ENCODE measurements around the gene EZR. TPM values are rescaled to one million over a fixed set of nuclear protein-coding genes. Genes with fewer than 3 reads are reported as not detected.
A peak's percentile ranks its signal among the peaks of the same experiment; 100 is the strongest.

EZR gene
- polyA plus RNA-seq, 3 donors = 68.1 to 95.8 (median 86.3) TPM

- Histone ChIP-seq H4K20me1 (ENCODE audit: insufficient read depth, low read length) (peaks cover 6% of the 10 kb centered on the region), H3K9ac (ENCODE audit: insufficient read depth, low read length, poor library complexity, severe bottlenecking) (no peak overlapping the region), H3K79me2 (ENCODE audit: insufficient read depth, low read length) (no peaks in the 10 kb centered on the region), H3K4me2 (replicated peaks; ENCODE audit: extremely low read depth, low read length, poor library complexity, severe bottlenecking) (no peak overlapping the region), H3K36me3 (replicated peaks in 1 of 2; ENCODE audit: control insufficient read depth in 1 of 2, insufficient read depth in 2 of 2, low read length in 2 of 2) (peaks cover 50 to 74% of the 10 kb centered on the region in 2 donors), H3K27ac (ENCODE audit: low read depth in 1 of 2, low read length in 2 of 2) (no peak overlapping the region), H2AFZ (ENCODE audit: insufficient read depth, low read depth, low read length, poor library complexity, severe bottlenecking) (no peak overlapping the region), H3K27me3 (ENCODE audit: control insufficient read depth in 2 of 2, insufficient read depth in 2 of 2, low read length in 2 of 2) (no peaks in the 10 kb centered on the region), H3K4me1 (ENCODE audit: control insufficient read depth in 1 of 2, insufficient read depth in 2 of 2, low read length in 2 of 2) (no peaks in the 10 kb centered on the region), H3K4me3 (replicated peaks in 1 of 3; ENCODE audit: low read depth in 2 of 3, low read length in 3 of 3) (no peak overlapping the region), H3K9me3 (replicated peaks in 1 of 2; ENCODE audit: control insufficient read depth in 1 of 2, insufficient read depth in 1 of 2, low read length in 2 of 2) (no peaks in the 10 kb centered on the region)
- intact Hi-C loops (cut with micrococcal nuclease) = loop anchor here in 1 of 2 donors (5.0 kb wide), 1 partner anchor 59 kb away; no protein-coding TSS in a partner anchor
- Mint-ChIP-seq H3K27ac (peak overlapping the region in 2 of 7 donors; percentile 58 to 75), H3K4me1 (peaks cover 2% of the 10 kb centered on the region), H3K4me3 (no peak overlapping the region), H3K27me3 (ENCODE audit: low read depth in 3 of 3) (no peaks in the 10 kb centered on the region), H3K9me3 (peaks cover 0 to 5% (median 3%) of the 10 kb centered on the region in 7 donors), H3K36me3 (peaks cover 74 to 88% of the 10 kb centered on the region in 2 donors)
- DNase-seq = no peak
- no peak for TF ChIP-seq CTCF (IDR thresholded peaks at IDR 0.05)
- 94% methylated on average over 7 of the region's 10 CpGs for WGBS (ENCODE audit: insufficient coverage)
Observed at GRCh38 chr6:158761746-158762145, 57.4 kb downstream of the EZR start.

GRCh38 chr6:158760618-158761250, 58.4 kb downstream of the EZR start:
- Mint-ChIP-seq H3K9me3 (peaks cover 0 to 5% (median 3%) of the 10 kb centered on the region in 7 donors), H3K4me3 (no peak overlapping the region), H3K27ac (peak overlapping the region in 1 of 7 donors; percentile 9), H3K36me3 (peaks cover 70 to 79% of the 10 kb centered on the region in 2 donors), H3K27me3 (ENCODE audit: low read depth in 3 of 3) (no peaks in the 10 kb centered on the region), H3K4me1 (peaks cover 2% of the 10 kb centered on the region)
- Histone ChIP-seq H4K20me1 (ENCODE audit: insufficient read depth, low read length) (peaks cover 3% of the 10 kb centered on the region), H3K27me3 (ENCODE audit: control insufficient read depth in 2 of 2, insufficient read depth in 2 of 2, low read length in 2 of 2) (no peaks in the 10 kb centered on the region), H3K4me1 (ENCODE audit: control insufficient read depth in 1 of 2, insufficient read depth in 2 of 2, low read length in 2 of 2) (no peaks in the 10 kb centered on the region), H3K79me2 (ENCODE audit: insufficient read depth, low read length) (no peaks in the 10 kb centered on the region), H3K9me3 (replicated peaks in 1 of 2; ENCODE audit: control insufficient read depth in 1 of 2, insufficient read depth in 1 of 2, low read length in 2 of 2) (no peaks in the 10 kb centered on the region), H3K4me3 (replicated peaks in 1 of 3; ENCODE audit: low read depth in 2 of 3, low read length in 3 of 3) (no peak overlapping the region), H3K9ac (ENCODE audit: insufficient read depth, low read length, poor library complexity, severe bottlenecking) (no peak overlapping the region), H3K36me3 (replicated peaks in 1 of 2; ENCODE audit: control insufficient read depth in 1 of 2, insufficient read depth in 2 of 2, low read length in 2 of 2) (peaks cover 41 to 69% of the 10 kb centered on the region in 2 donors), H3K4me2 (replicated peaks; ENCODE audit: extremely low read depth, low read length, poor library complexity, severe bottlenecking) (no peak overlapping the region), H2AFZ (ENCODE audit: insufficient read depth, low read depth, low read length, poor library complexity, severe bottlenecking) (no peak overlapping the region), H3K27ac (ENCODE audit: low read depth in 1 of 2, low read length in 2 of 2) (no peak overlapping the region)
- no peak for TF ChIP-seq CTCF (IDR thresholded peaks at IDR 0.05)
- WGBS (ENCODE audit: insufficient coverage) = 94% methylated on average over 10 of the region's 17 CpGs
- no peak for DNase-seq
- intact Hi-C loops (cut with micrococcal nuclease) = loop anchor here in 1 of 2 donors (5.0 kb wide), 1 partner anchor 58 kb away; no protein-coding TSS in a partner anchor
